ENCODE measurements around the gene ZNF335.

The ZNF335 gene

DNA sequence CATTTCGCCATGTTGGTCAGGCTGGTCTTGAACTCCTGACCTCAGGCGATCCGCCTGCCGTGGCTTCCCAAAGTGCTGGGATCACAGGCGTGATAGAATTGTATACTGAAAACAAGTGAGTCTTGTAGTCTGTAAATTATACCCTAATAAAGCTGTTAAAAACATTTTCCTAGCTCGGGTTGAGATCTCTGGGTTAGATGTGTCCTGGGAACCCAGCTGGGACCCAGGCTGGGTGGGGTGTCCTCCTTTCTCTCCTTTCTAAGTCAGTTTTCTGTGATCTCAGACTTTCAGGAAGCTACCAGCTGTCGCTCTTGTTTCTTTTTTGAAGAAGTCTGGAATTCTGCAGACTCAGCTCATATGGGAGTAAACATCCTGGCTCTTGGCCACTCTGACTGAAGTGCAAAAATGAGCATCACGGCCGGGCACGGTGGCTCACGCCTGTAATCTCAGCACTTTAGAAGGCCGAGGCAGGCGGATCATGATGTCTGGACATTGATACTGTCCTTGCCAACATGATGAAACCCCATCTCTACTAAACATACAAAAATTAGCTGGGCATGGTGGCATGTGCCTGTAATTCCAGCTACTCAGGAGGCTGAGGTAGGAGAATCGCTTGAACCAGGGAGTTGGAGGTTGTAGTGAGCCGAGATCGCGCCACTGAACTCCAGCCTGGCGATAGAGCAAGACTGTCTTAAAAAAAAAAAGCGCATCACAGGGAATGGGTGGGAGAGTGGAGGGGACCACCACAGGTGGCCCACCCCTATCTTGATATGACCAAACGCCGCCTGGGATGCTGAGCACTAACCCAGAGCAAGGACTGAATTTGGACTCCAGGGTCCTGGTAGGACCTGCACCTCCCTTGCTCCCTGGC, 47.4 kb downstream of the ZNF335 start:
- H3K27me3 ChIP-seq (replicated peaks; ENCODE audit: control insufficient read depth, insufficient read depth, low read length) = no peaks in the 10 kb centered on the region
- peak; percentile 40 for DNase-seq (ENCODE audit: low read depth)
- H3K36me3 ChIP-seq (ENCODE audit: control insufficient read depth, insufficient read depth, low read length, severe bottlenecking) = no peaks in the 10 kb centered on the region
- H3K9ac ChIP-seq (ENCODE audit: low read length) = peak overlapping the region; percentile 69
- no peaks in the 10 kb centered on the region for H3K9me3 ChIP-seq (ENCODE audit: control insufficient read depth, low read length)
- peak overlapping the region; percentile 60 for H3K4me3 ChIP-seq (ENCODE audit: low read length)
- H3K4me1 ChIP-seq (ENCODE audit: control insufficient read depth, insufficient read depth, low read length) = peaks cover 38% of the 10 kb centered on the region

GRCh38 chr20:45921337-45922189, 50.4 kb downstream of the ZNF335 start:
- H3K9ac ChIP-seq (ENCODE audit: low read length) = no peak overlapping the region
- no peak for DNase-seq (ENCODE audit: low read depth)
- no peaks in the 10 kb centered on the region for H3K9me3 ChIP-seq (ENCODE audit: control insufficient read depth, low read length)
- no peaks in the 10 kb centered on the region for H3K36me3 ChIP-seq (ENCODE audit: control insufficient read depth, insufficient read depth, low read length, severe bottlenecking)
- H3K4me1 ChIP-seq (ENCODE audit: control insufficient read depth, insufficient read depth, low read length) = peaks cover 59% of the 10 kb centered on the region
- H3K4me3 ChIP-seq (ENCODE audit: low read length) = no peak overlapping the region
- H3K27me3 ChIP-seq (replicated peaks; ENCODE audit: control insufficient read depth, insufficient read depth, low read length) = no peaks in the 10 kb centered on the region

DNA sequence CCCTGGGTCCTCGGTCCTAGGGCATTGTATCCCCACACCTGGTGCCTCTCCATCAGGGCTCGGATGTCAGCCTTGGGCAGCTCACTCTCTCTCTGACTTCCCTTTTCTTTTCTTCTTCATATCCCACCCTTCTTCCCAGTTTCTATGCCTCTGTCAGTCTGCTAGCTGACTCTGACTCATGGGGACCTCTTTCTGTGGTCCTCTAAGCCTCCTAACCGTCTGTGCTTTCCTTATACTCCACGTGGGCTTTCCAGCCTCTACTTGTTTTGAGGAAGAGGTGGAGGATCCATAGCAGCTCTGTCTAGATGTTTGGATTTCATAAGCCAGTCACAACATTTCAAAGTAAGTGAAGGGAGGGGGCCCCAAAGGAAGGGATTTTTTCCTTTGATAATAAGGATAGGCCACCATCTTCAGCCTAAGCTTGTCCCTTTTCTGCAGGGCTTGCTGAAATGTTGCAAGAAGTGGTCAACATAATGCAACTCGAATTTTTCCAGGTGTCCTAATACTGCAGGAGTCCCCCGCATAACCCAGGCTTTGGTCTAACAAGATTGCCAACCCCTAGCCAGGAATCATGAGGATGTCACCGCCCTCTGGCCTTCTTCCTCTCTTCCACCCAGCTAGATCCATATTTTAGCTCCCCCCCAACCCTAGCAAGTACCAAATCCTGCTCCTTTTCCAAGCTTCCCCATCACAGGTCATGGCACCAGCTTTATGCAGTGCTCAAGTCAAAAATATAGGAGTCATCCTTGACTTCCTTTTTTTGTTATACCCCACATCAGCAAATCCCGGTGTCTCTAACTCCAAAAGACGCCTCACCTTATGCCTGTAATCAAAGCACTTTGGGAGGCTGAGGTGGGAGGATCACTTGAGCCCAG, 51.3 kb downstream of the ZNF335 start:
- DNase-seq (ENCODE audit: low read depth) = no peak
- no peaks in the 10 kb centered on the region for H3K27me3 ChIP-seq (replicated peaks; ENCODE audit: control insufficient read depth, insufficient read depth, low read length)
- H3K36me3 ChIP-seq (ENCODE audit: control insufficient read depth, insufficient read depth, low read length, severe bottlenecking) = no peaks in the 10 kb centered on the region
- peak overlapping the region; percentile 83 for H3K9ac ChIP-seq (ENCODE audit: low read length)
- H3K4me3 ChIP-seq (ENCODE audit: low read length) = peak overlapping the region; percentile 53
- no peaks in the 10 kb centered on the region for H3K9me3 ChIP-seq (ENCODE audit: control insufficient read depth, low read length)
- peaks cover 56% of the 10 kb centered on the region for H3K4me1 ChIP-seq (ENCODE audit: control insufficient read depth, insufficient read depth, low read length)

- Histone ChIP-seq H3K4me1 (ENCODE audit: control insufficient read depth, insufficient read depth, low read length) (peaks cover 50% of the 10 kb centered on the region), H3K9ac (ENCODE audit: low read length) (peak overlapping the region; percentile 83), H3K27me3 (replicated peaks; ENCODE audit: control insufficient read depth, insufficient read depth, low read length) (no peaks in the 10 kb centered on the region), H3K4me3 (ENCODE audit: low read length) (peak overlapping the region; percentile 53), H3K9me3 (ENCODE audit: control insufficient read depth, low read length) (no peaks in the 10 kb centered on the region), H3K36me3 (ENCODE audit: control insufficient read depth, insufficient read depth, low read length, severe bottlenecking) (no peaks in the 10 kb centered on the region)
- DNase-seq (ENCODE audit: low read depth) = peak; percentile 47
These were observed 52.2 kb downstream of the ZNF335 start for GRCh38 chr20:45919542-45920399.

- Histone ChIP-seq H3K36me3 (ENCODE audit: control insufficient read depth, insufficient read depth, low read length, severe bottlenecking) (no peaks in the 10 kb centered on the region), H3K9me3 (ENCODE audit: control insufficient read depth, low read length) (no peaks in the 10 kb centered on the region), H3K9ac (ENCODE audit: low read length) (peak overlapping the region; percentile 66), H3K4me3 (ENCODE audit: low read length) (no peak overlapping the region), H3K27me3 (replicated peaks; ENCODE audit: control insufficient read depth, insufficient read depth, low read length) (no peaks in the 10 kb centered on the region), H3K4me1 (ENCODE audit: control insufficient read depth, insufficient read depth, low read length) (peaks cover 43% of the 10 kb centered on the region)
- no peak for DNase-seq (ENCODE audit: low read depth)
These were observed 53.0 kb downstream of the ZNF335 start for GRCh38 chr20:45918779-45919537.

- Histone ChIP-seq H3K27me3 (replicated peaks; ENCODE audit: control insufficient read depth, insufficient read depth, low read length) (no peaks in the 10 kb centered on the region), H3K9me3 (ENCODE audit: control insufficient read depth, low read length) (no peaks in the 10 kb centered on the region), H3K4me3 (ENCODE audit: low read length) (no peak overlapping the region), H3K9ac (ENCODE audit: low read length) (peak overlapping the region; percentile 66), H3K36me3 (ENCODE audit: control insufficient read depth, insufficient read depth, low read length, severe bottlenecking) (no peaks in the 10 kb centered on the region), H3K4me1 (ENCODE audit: control insufficient read depth, insufficient read depth, low read length) (peaks cover 41% of the 10 kb centered on the region)
- DNase-seq (ENCODE audit: low read depth) = peak; percentile 28
These were observed 53.7 kb downstream of the ZNF335 start for GRCh38 chr20:45918182-45918737.

DNA sequence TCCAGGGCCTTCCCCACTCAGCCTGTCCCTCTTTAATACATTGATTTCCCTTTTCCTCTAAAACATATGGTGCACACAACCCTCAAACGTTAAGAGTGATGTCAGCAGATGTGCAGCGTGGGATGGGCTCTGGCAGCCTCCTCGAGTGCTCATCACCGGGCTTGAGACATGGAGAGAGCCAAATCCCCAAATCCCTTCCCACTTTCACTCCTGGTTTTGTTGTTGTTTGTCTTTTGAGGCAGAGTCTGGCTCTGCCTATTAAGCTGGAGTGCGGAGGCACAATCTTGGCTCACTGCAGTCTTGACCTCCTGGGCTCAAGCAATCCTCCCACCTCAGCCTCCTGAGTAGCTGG, 54.2 kb downstream of the ZNF335 start:
- Histone ChIP-seq H3K9ac (ENCODE audit: low read length) (peak overlapping the region; percentile 66), H3K27me3 (replicated peaks; ENCODE audit: control insufficient read depth, insufficient read depth, low read length) (no peaks in the 10 kb centered on the region), H3K36me3 (ENCODE audit: control insufficient read depth, insufficient read depth, low read length, severe bottlenecking) (no peaks in the 10 kb centered on the region), H3K4me3 (ENCODE audit: low read length) (no peak overlapping the region), H3K9me3 (ENCODE audit: control insufficient read depth, low read length) (no peaks in the 10 kb centered on the region), H3K4me1 (ENCODE audit: control insufficient read depth, insufficient read depth, low read length) (peaks cover 41% of the 10 kb centered on the region)
- no peak for DNase-seq (ENCODE audit: low read depth)

DNA sequence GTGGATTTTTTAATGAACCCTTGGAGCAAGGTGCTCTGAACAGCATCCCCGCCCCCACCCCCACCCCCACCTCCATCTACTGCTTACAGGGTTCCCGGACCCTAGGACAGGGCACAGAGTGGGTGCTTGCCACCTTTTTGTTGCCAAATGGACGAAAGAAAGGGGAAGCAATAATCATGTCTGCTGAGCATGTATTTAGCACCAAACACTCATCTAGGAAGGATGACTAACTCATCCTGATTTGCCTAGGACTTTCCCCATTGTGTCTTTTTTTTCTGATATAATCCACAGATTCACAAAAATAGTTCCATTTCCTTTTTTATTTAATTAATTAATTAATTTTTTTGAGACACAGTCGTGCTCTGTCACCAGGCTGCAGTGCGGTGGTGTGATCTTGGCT, 58.9 kb downstream of the ZNF335 start:
- Histone ChIP-seq H3K4me1 (ENCODE audit: control insufficient read depth, insufficient read depth, low read length) (peaks cover 30% of the 10 kb centered on the region), H3K9me3 (ENCODE audit: control insufficient read depth, low read length) (no peaks in the 10 kb centered on the region), H3K4me3 (ENCODE audit: low read length) (no peak overlapping the region), H3K36me3 (ENCODE audit: control insufficient read depth, insufficient read depth, low read length, severe bottlenecking) (peaks cover 12% of the 10 kb centered on the region), H3K9ac (ENCODE audit: low read length) (no peak overlapping the region), H3K27me3 (replicated peaks; ENCODE audit: control insufficient read depth, insufficient read depth, low read length) (no peaks in the 10 kb centered on the region)
- no peak for DNase-seq (ENCODE audit: low read depth)

- no peak for DNase-seq (ENCODE audit: low read depth)
- Histone ChIP-seq H3K9ac (ENCODE audit: low read length) (peak overlapping the region; percentile 89), H3K4me1 (ENCODE audit: control insufficient read depth, insufficient read depth, low read length) (peaks cover 25% of the 10 kb centered on the region), H3K36me3 (ENCODE audit: control insufficient read depth, insufficient read depth, low read length, severe bottlenecking) (peaks cover 19% of the 10 kb centered on the region), H3K9me3 (ENCODE audit: control insufficient read depth, low read length) (no peaks in the 10 kb centered on the region), H3K27me3 (replicated peaks; ENCODE audit: control insufficient read depth, insufficient read depth, low read length) (no peaks in the 10 kb centered on the region), H3K4me3 (ENCODE audit: low read length) (peak overlapping the region; percentile 83)
These were observed 59.7 kb downstream of the ZNF335 start for GRCh38 chr20:45912344-45912682.

All from adipocyte (in vitro differentiated cells).